ENCODE measurements around the gene MRGPRX2.

The MRGPRX2 gene

GRCh38 chr11:19060629-19061028 lies at the start of gene MRGPRX2:
MRGPRX2 (minus strand) TSS chr11:19060717; CDS start chr11:19056402, 4,315 bp downstream.
- no peak for DNase-seq (ENCODE audit: low read depth in 2 of 2)

- DNase-seq (ENCODE audit: low read depth in 2 of 2) = no peak
Observed at GRCh38 chr11:19110295-19110694, 49.8 kb upstream of the MRGPRX2 start.

GRCh38 chr11:19107125-19107524 lies 46.6 kb upstream of the MRGPRX2 start:
- DNase-seq (ENCODE audit: low read depth in 2 of 2) = no peak

- no peak for DNase-seq (ENCODE audit: low read depth in 2 of 2)
Observed at GRCh38 chr11:19105011-19105410, 44.5 kb upstream of the MRGPRX2 start.

- no peak for DNase-seq (ENCODE audit: low read depth in 2 of 2)
Observed at GRCh38 chr11:19102521-19102900, 42.0 kb upstream of the MRGPRX2 start.

- DNase-seq (ENCODE audit: low read depth in 2 of 2) = no peak
Observed at GRCh38 chr11:19101796-19102520, 41.4 kb upstream of the MRGPRX2 start.

- DNase-seq (ENCODE audit: low read depth in 2 of 2) = no peak
Observed at GRCh38 chr11:19100885-19101284, 40.4 kb upstream of the MRGPRX2 start.

- DNase-seq (ENCODE audit: low read depth in 2 of 2) = no peak
Observed at GRCh38 chr11:19099093-19099492, 38.6 kb upstream of the MRGPRX2 start.

GRCh38 chr11:19094859-19095258 lies 34.3 kb upstream of the MRGPRX2 start:
- DNase-seq (ENCODE audit: low read depth in 2 of 2) = no peak

GRCh38 chr11:19093976-19094375 lies 33.5 kb upstream of the MRGPRX2 start:
- no peak for DNase-seq (ENCODE audit: low read depth in 2 of 2)

GRCh38 chr11:19092850-19093249 lies 32.3 kb upstream of the MRGPRX2 start:
- no peak for DNase-seq (ENCODE audit: low read depth in 2 of 2)

GRCh38 chr11:19092342-19092741 lies 31.8 kb upstream of the MRGPRX2 start:
- DNase-seq (ENCODE audit: low read depth in 2 of 2) = no peak

GRCh38 chr11:19091366-19091765 lies 30.8 kb upstream of the MRGPRX2 start:
- no peak for DNase-seq (ENCODE audit: low read depth in 2 of 2)

GRCh38 chr11:19089421-19089820 lies 28.9 kb upstream of the MRGPRX2 start:
- DNase-seq (ENCODE audit: low read depth in 2 of 2) = no peak

- DNase-seq (ENCODE audit: low read depth in 2 of 2) = no peak
Observed at GRCh38 chr11:19088791-19089190, 28.3 kb upstream of the MRGPRX2 start.

GRCh38 chr11:19087658-19088057 lies 27.1 kb upstream of the MRGPRX2 start:
- no peak for DNase-seq (ENCODE audit: low read depth in 2 of 2)

- DNase-seq (ENCODE audit: low read depth in 2 of 2) = no peak
Observed at GRCh38 chr11:19084661-19085315, 24.3 kb upstream of the MRGPRX2 start.

GRCh38 chr11:19083166-19083565 lies 22.6 kb upstream of the MRGPRX2 start:
- DNase-seq (ENCODE audit: low read depth in 2 of 2) = no peak

GRCh38 chr11:19080579-19080993 lies 20.1 kb upstream of the MRGPRX2 start:
- no peak for DNase-seq (ENCODE audit: low read depth in 2 of 2)

GRCh38 chr11:19079643-19080440 lies 19.3 kb upstream of the MRGPRX2 start:
- peak; percentile 56 to 59 for DNase-seq (ENCODE audit: low read depth in 2 of 2)

- no peak for DNase-seq (ENCODE audit: low read depth in 2 of 2)
Observed at GRCh38 chr11:19077965-19078364, 17.4 kb upstream of the MRGPRX2 start.

- no peak for DNase-seq (ENCODE audit: low read depth in 2 of 2)
Observed at GRCh38 chr11:19076744-19077589, 16.4 kb upstream of the MRGPRX2 start.
